GM13977 (cell line): ENCODE results near the gene BCAN.

ENCODE experiments used
- DNase-seq: peaks from one replicate; pipeline ENCODE4 v3.0.0; 2012; ENCODE audit warnings: low spot score
- CTCF ChIP-seq: IDR thresholded peaks from 2 replicates; pipeline ENCODE4 v1.5.1; 2012; ENCODE audit warnings: mild to moderate bottlenecking, control low read depth; ENCODE audit not compliant: insufficient read depth; ENCODE audit errors: extremely low read depth, missing control alignments
- in situ Hi-C: fragments of 300-500 bp; cut with MboI; formaldehyde crosslinking; loops from one replicate; pipeline ENCODE4 v1.12.0; 2022; ENCODE audit warnings: low sequenced_read_pairs, low pct_unique_long_range_greater_than_20kb, mixed read lengths, inconsistent platforms; ENCODE audit not compliant: unreplicated experiment

Gene BCAN

GRCh38 chr1:156682166-156682890, 40.4 kb downstream of the BCAN start:
- TF ChIP-seq CTCF = no peak
- no peak for DNase-seq
- in situ Hi-C loops = no loop called here

- no peak for TF ChIP-seq CTCF
- in situ Hi-C loops = no loop called here
- DNase-seq = no peak
Measured at GRCh38 chr1:156684227-156684782, 42.4 kb downstream of the BCAN start.

GRCh38 chr1:156689035-156689952, 47.4 kb downstream of the BCAN start:
- in situ Hi-C loops = no loop called here
- TF ChIP-seq CTCF = peak; percentile 93
- peak; percentile 89 for DNase-seq

GRCh38 chr1:156689953-156690674, 48.2 kb downstream of the BCAN start:
- no peak for TF ChIP-seq CTCF
- in situ Hi-C loops = no loop called here
- no peak for DNase-seq

GRCh38 chr1:156690675-156691036, 48.7 kb downstream of the BCAN start:
- no peak for TF ChIP-seq CTCF
- DNase-seq = no peak
- in situ Hi-C loops = no loop called here

- no peak for TF ChIP-seq CTCF
- no peak for DNase-seq
- in situ Hi-C loops = no loop called here
Measured at GRCh38 chr1:156691191-156691590, 49.3 kb downstream of the BCAN start.
